ENCODE measurements around the gene SCAPER.

SCAPER gene

GRCh38 chr15:76904461-76905012 lies 603 bp downstream of the SCAPER start:
- TF ChIP-seq REST (IDR thresholded peaks at IDR 0.05; ENCODE audit: insufficient read depth in 1 of 2, low read depth in 2 of 2, low read length in 2 of 2) (no peak), TAF1 (IDR thresholded peaks at IDR 0.05; ENCODE audit: borderline replicate concordance, insufficient read depth, low read length) (no peak), POLR2AphosphoS5 (IDR thresholded peaks at IDR 0.05; ENCODE audit: low read depth, low read length) (no peak), SIN3A (IDR thresholded peaks at IDR 0.05; ENCODE audit: borderline replicate concordance, insufficient read depth, low read length) (no peak), FOXP2 (optimal IDR thresholded peaks at IDR 0.05; ENCODE audit: borderline replicate concordance, extremely low read depth, extremely low read length, insufficient read depth) (no peak)

GRCh38 chr15:76903251-76903681 lies 1.9 kb downstream of the SCAPER start:
- no peak for TF ChIP-seq TAF1 (IDR thresholded peaks at IDR 0.05; ENCODE audit: borderline replicate concordance, insufficient read depth, low read length)
- no peak for TF ChIP-seq SIN3A (IDR thresholded peaks at IDR 0.05; ENCODE audit: borderline replicate concordance, insufficient read depth, low read length)
- no peak for TF ChIP-seq POLR2AphosphoS5 (IDR thresholded peaks at IDR 0.05; ENCODE audit: low read depth, low read length)
- TF ChIP-seq FOXP2 (optimal IDR thresholded peaks at IDR 0.05; ENCODE audit: borderline replicate concordance, extremely low read depth, extremely low read length, insufficient read depth), result no peak
- TF ChIP-seq REST (IDR thresholded peaks at IDR 0.05; ENCODE audit: insufficient read depth in 1 of 2, low read depth in 2 of 2, low read length in 2 of 2), result no peak

DNA sequence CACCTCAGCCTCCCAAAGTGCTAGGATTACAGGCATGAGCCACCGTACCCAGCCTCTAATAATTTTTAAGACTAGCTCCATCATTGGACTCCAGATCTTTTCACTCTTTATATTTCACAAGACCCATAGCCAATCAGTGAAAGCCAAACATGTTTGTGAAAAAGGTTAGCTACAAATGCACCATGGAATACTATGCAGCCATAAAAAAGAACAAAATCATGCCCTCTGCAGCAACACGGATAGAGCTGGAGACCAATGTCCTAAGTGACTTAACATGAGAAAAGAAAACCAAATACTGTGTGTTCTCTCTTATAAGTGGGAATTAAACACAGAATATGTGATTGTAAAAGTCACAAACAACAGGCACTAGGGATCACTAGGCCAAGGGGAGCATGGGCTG lies 3.2 kb downstream of the SCAPER start:
- no peak for TF ChIP-seq FOXP2 (optimal IDR thresholded peaks at IDR 0.05; ENCODE audit: borderline replicate concordance, extremely low read depth, extremely low read length, insufficient read depth)
- no peak for TF ChIP-seq TAF1 (IDR thresholded peaks at IDR 0.05; ENCODE audit: borderline replicate concordance, insufficient read depth, low read length)
- no peak for TF ChIP-seq REST (IDR thresholded peaks at IDR 0.05; ENCODE audit: insufficient read depth in 1 of 2, low read depth in 2 of 2, low read length in 2 of 2)
- TF ChIP-seq POLR2AphosphoS5 (IDR thresholded peaks at IDR 0.05; ENCODE audit: low read depth, low read length), result no peak

DNA sequence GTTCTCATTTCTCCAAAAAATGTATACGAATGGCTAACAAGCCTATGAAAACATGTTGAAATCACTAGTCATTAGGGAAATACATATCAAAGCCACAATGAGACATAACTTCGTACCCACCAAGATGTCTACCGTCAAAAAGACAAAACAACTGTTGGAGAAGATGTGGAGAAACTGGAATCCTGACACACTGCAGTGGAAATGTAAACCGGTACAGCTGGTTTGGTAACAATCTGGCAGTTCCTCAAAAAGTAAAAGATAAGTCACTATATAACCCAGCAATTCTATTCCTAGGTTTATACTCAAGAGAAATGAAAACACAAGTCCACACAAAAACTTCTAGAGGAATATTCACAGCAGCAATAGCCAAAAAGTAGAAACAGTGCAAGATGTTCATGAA lies 7.0 kb downstream of the SCAPER start:
- no peak for TF ChIP-seq TAF1 (IDR thresholded peaks at IDR 0.05; ENCODE audit: borderline replicate concordance, insufficient read depth, low read length)
- no peak for TF ChIP-seq REST (IDR thresholded peaks at IDR 0.05; ENCODE audit: insufficient read depth in 1 of 2, low read depth in 2 of 2, low read length in 2 of 2)
- TF ChIP-seq POLR2AphosphoS5 (IDR thresholded peaks at IDR 0.05; ENCODE audit: low read depth, low read length), result no peak
- no peak for TF ChIP-seq FOXP2 (optimal IDR thresholded peaks at IDR 0.05; ENCODE audit: borderline replicate concordance, extremely low read depth, extremely low read length, insufficient read depth)

DNA sequence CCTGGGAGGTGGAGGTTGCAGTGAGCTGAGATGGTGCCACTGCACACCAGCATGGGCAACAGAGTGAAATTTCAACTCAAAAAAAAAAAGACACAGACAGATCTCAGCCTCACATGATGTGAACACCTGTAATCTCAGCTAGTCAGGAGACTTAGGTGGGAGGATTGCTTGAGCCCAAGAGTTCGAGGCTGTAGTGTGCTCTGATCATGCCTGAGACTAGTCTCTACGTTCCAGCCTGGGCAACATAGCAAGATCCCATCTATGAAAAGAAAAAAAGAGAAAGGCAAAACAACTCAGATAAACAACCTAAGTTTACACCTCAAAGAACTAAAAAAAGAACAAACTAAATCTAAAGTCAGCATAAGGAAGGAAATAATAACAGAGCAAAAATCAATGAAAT lies 11.0 kb downstream of the SCAPER start:
- TF ChIP-seq REST (IDR thresholded peaks at IDR 0.05; ENCODE audit: insufficient read depth in 1 of 2, low read depth in 2 of 2, low read length in 2 of 2) (no peak), FOXP2 (optimal IDR thresholded peaks at IDR 0.05; ENCODE audit: borderline replicate concordance, extremely low read depth, extremely low read length, insufficient read depth) (no peak), TAF1 (IDR thresholded peaks at IDR 0.05; ENCODE audit: borderline replicate concordance, insufficient read depth, low read length) (no peak), SIN3A (IDR thresholded peaks at IDR 0.05; ENCODE audit: borderline replicate concordance, insufficient read depth, low read length) (no peak), POLR2AphosphoS5 (IDR thresholded peaks at IDR 0.05; ENCODE audit: low read depth, low read length) (no peak)

Measured in PFSK-1 (cell line).